ENCODE measurements around the gene ALG11.
"Not testable (repeated sequence)": the region's sequence is repeated elsewhere in the genome, so short reads cannot be mapped to it uniquely, and the experiment has no call there.

ALG11 gene, protein sequence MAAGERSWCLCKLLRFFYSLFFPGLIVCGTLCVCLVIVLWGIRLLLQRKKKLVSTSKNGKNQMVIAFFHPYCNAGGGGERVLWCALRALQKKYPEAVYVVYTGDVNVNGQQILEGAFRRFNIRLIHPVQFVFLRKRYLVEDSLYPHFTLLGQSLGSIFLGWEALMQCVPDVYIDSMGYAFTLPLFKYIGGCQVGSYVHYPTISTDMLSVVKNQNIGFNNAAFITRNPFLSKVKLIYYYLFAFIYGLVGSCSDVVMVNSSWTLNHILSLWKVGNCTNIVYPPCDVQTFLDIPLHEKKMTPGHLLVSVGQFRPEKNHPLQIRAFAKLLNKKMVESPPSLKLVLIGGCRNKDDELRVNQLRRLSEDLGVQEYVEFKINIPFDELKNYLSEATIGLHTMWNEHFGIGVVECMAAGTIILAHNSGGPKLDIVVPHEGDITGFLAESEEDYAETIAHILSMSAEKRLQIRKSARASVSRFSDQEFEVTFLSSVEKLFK

GRCh38 chr13:52011632-52012511 is at the start of gene ALG11:
TSS of gene ALG11 (plus strand) at chr13:52012398. CDS start at chr13:52012419, 21 bp downstream.
- peak; percentile 100 for DNase-seq

DNA sequence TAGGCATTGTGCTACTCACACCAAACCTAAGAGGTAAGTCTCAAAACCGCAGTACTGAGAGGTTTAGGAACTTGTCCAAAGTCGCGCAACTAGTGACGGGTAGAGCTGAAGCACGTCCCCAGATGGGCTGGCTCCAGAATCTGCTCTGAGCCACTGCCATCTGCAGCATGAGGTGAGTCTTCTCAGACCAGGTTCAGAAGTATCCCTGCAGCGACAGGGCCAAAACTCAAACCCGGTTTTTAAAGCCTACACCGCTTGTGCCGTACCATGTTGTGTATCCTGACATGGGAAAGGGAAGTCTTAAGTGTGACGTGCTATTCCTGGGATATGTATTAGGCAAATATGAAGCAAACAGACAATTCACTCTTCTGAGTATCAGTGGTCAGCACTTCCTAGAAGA is 46.0 kb upstream of the ALG11 start:
- no peak for DNase-seq

- no peak for DNase-seq
Measured at GRCh38 chr13:51967482-51968446, 44.4 kb upstream of the ALG11 start.

DNA sequence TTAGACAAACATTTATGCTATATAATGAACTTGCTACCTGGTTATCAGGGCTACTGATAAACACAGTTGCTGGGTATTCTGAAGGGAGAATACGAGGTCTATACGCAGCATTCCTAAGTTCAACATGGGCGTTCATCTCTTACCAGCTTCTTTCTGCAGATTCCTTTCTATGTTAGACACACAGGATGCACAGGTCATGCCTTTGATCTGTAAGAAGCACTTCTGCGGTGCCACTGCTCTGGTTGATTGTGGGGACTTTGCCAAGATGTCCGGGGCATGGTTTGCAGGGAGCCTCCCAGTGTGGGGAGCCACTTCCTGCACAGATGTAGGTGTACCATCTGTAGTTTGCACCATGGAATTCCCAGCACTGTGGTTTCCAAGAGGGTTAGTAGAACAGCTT is 41.8 kb upstream of the ALG11 start:
- DNase-seq = no peak

GRCh38 chr13:51971520-51972426 is 40.4 kb upstream of the ALG11 start:
- no peak for DNase-seq

- DNase-seq = no peak
Measured at GRCh38 chr13:51974482-51974881, 37.7 kb upstream of the ALG11 start.

- DNase-seq = no peak
Measured at GRCh38 chr13:51976423-51976822, 35.8 kb upstream of the ALG11 start.

GRCh38 chr13:51976890-51977289 is 35.3 kb upstream of the ALG11 start:
- DNase-seq = no peak

- DNase-seq = no peak
Measured at GRCh38 chr13:51977625-51978024, 34.6 kb upstream of the ALG11 start.

DNA sequence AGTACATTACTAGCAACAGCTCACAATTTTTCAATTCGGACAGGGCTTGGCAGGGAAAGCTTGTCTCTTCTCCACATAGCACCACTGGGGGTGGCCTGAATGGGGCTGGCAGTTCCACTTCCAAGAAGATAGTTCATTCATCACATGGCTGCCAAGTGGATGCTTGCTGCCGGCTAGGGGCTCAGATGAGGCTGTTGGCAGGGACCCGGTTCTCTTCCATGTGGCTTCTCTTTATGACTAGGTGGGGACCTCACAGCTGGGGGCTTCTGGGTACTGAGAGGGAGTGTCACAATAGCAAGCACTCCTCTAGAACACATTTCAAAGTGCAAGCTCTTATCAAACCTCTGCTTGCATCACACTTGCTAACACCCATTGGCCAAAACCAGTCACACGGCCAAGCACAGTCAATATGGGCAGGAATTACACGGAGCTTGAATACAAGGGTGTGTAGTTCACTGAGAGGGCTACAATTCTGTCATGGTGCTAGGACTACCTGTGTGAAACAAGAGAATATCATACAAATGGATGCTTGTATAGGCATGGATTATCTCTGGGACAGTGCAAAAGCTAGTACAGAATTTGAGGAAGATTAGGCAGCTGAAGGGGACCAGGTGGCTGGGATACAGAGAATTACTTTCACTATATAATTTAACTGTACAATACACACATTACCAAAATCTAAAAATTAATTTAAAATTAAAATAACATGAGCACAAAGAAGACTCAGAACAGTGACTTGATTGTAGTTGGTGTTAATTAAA is 33.2 kb upstream of the ALG11 start:
- no peak for DNase-seq

- DNase-seq = no peak
Measured at GRCh38 chr13:51980908-51981307, 31.3 kb upstream of the ALG11 start.

GRCh38 chr13:51981355-51981754 is 30.8 kb upstream of the ALG11 start:
- no peak for DNase-seq

DNA sequence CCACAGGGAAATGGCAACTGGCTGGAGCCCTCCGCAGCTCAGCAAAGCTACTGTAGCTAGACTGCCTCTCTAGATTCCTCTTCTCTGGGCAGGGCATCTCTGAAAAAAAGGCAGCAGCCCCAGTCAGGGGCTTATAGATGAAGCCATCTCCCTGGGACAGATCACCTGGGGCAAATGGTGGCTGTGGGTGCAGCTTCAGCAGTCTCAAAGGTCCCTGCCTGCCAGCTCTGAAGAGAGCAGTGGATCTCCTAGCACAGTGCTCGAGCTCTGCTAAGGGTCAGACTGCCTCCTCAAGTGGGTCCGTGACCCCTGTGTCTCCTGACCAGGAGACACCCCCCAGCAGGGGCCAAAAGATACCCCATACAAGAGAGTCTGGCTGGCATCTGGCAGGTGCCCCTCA is 28.9 kb upstream of the ALG11 start:
- DNase-seq = not testable (repeated sequence)

DNA sequence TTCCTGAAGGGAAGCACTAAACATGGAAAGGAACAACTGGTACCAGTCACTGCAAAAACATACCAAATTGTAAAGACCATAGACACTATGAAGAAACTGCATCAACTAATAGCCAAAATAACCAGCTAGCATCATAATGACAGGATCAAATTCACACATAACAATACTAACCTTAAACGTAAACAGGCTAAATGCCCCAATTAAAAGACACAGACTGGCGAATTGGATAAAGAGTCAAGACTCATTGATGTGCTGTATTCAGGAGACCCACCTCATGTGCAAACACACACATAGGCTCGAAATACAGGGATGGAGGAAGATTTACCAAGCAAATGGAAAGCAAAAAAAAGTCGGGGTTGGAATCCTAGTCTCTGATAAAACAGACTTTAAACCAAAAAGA is 27.3 kb upstream of the ALG11 start:
- not testable (repeated sequence) for DNase-seq

DNA sequence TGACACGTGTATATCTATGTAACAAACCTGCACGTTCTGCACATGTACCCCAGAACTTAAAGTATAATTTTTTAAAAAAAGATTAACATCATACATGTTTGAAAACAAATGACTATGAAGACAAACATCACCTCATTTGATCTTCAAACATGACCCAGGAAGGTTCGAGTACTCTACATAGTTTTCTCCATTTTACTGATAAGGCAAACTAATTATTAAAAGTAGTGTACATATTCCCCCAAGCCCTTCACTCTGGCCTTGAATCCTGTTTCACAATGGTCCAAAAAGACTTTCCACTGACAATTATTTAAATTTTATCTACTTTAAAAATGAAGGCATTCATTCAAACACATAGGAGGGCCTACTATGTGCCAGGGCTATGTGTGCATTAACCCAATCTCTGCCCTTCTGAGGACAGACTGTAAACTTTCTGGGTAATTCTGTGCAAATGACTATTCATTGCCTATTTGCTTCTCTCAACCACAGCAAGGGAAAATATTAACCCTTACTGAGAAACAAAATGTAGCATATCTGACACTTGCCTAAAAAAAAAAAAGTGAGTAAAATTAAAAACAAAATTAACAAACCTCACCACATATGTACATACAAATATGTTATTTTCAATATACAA is 23.1 kb upstream of the ALG11 start:
- DNase-seq = no peak

GRCh38 chr13:51993713-51994112 is 18.5 kb upstream of the ALG11 start:
- DNase-seq = no peak

GRCh38 chr13:51995677-51996551 is 16.3 kb upstream of the ALG11 start:
- no peak for DNase-seq

- DNase-seq = no peak
Measured at GRCh38 chr13:51996641-51997040, 15.6 kb upstream of the ALG11 start.

- no peak for DNase-seq
Measured at GRCh38 chr13:51997186-51997585, 15.0 kb upstream of the ALG11 start.
